Stimulated activated CD4-positive, alpha-beta T cell treated with anti-CD3 and anti-CD28 coated beads, Interleukin-1b, Interleukin-23, amount 100 ng/mL, for 48 hours (primary cell): Measurements from ENCODE around the gene RC3H2.

Experiments
- DNase-seq: peaks from one replicate; pipeline ENCODE4 v3.0.0-alpha.2; 2020

The RC3H2 gene

GRCh38 chr9:122797316-122798063, 107.7 kb downstream of the RC3H2 start:
- DNase-seq: no peak
